Fibroblast of the aortic adventitia (primary cell): ENCODE data around the gene SULT1A2. TPM values are rescaled to one million over a fixed set of nuclear protein-coding genes. Genes with fewer than 3 reads are reported as not detected.
"Not testable (repeated sequence)": the region's sequence is repeated elsewhere in the genome, so short reads cannot be mapped to it uniquely, and the experiment has no call there.

Experiments used
- DNase-seq: peaks from one replicate; pipeline ENCODE4 v3.0.0-alpha.2; 2010; ENCODE audit warnings: low read depth
- H3K4me3 ChIP-seq: 2 replicates; pipeline ENCODE4 v1.5.1; 2011; ENCODE audit warnings: low read depth, mild to moderate bottlenecking, control low read depth, low read length, moderate library complexity
- total RNA-seq: library from RNA; depleted of rRNA; stranded (reverse); fragments of >200 nt; gene quantifications from 2 replicates; pipeline ENCODE4 v1.2.3, GENCODE V29; 2012; ENCODE audit warnings: low replicate concordance
- TF ChIP-seq, protein P1 (sequence below): IDR thresholded peaks from 2 replicates; pipeline ENCODE4 v1.5.1; 2011; ENCODE audit warnings: mild to moderate bottlenecking, low read length, control low read depth, inconsistent platforms; ENCODE audit not compliant: insufficient read depth

SULT1A2 gene
- total RNA-seq, 1 donor: not detected

GRCh38 chr16:28603381-28604185 is 6.7 kb upstream of the SULT1A2 start:
- DNase-seq: no peak
- H3K4me3 ChIP-seq: no peak overlapping the region
- TF ChIP-seq, protein P1, sequence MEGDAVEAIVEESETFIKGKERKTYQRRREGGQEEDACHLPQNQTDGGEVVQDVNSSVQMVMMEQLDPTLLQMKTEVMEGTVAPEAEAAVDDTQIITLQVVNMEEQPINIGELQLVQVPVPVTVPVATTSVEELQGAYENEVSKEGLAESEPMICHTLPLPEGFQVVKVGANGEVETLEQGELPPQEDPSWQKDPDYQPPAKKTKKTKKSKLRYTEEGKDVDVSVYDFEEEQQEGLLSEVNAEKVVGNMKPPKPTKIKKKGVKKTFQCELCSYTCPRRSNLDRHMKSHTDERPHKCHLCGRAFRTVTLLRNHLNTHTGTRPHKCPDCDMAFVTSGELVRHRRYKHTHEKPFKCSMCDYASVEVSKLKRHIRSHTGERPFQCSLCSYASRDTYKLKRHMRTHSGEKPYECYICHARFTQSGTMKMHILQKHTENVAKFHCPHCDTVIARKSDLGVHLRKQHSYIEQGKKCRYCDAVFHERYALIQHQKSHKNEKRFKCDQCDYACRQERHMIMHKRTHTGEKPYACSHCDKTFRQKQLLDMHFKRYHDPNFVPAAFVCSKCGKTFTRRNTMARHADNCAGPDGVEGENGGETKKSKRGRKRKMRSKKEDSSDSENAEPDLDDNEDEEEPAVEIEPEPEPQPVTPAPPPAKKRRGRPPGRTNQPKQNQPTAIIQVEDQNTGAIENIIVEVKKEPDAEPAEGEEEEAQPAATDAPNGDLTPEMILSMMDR: no peak

DNA sequence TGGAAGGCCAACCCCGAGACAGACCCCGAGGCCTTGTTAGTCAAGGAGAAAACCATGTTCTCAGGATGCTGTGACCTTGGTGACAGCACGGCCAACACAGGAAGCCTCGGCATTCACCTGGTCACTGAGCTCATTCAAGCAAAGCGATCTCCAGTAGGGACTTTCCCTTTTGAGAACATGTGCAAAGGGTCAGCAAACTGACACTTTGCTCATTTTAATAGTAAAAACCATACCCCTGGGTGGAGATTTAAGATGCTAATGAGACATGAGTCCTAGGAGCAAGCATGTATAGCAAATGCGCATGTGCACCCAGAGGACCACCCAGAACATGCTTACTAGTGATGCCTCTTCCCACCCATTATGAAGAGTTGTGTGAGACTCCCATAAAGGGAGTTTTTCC is 5.7 kb upstream of the SULT1A2 start:
- H3K4me3 ChIP-seq: no peak overlapping the region
- TF ChIP-seq, protein P1: no peak
- DNase-seq: no peak

DNA sequence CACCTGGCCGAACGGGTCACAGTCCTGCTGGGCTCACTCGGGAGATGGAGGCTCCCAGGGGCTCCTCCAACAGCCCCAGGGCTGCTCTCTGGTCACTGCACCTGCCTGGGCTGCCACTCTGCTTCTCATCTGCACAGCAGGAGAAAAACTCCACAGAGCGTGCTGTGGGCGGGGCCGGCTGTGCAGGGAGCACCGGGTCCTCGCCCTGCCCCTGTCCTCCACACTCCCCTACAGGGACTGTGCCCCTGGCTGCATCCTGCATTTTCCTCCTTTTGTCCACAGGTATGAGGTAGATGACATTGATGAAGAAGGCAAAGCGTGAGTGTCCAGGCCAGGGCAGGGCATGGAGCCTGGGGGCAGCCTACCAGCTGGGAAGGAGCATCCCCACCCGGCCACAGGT is 5.2 kb upstream of the SULT1A2 start:
- not testable (repeated sequence) for DNase-seq, H3K4me3 ChIP-seq

DNA sequence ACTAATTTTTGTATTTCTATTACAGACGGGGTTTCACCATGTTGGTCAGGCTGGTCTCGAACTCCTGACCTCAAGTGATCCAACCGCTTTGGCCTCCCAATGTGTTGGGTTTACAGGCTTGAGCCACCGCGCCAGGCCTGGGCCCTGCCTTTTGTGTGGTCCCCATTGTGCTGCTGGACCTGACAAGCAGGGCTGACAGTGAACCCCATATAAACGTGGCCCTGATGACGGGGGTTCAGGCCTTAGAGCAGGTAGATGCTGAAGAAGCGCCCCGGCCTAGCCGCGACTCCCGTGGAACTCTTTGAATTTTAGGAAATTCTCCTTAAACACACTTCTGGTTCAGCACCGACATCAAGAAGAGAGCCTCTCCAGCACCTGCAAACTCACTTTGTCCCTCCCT is 4.7 kb upstream of the SULT1A2 start:
- H3K4me3 ChIP-seq, DNase-seq: not testable (repeated sequence)

- DNase-seq, H3K4me3 ChIP-seq: not testable (repeated sequence)
These were observed 4.1 kb upstream of the SULT1A2 start for GRCh38 chr16:28600965-28601364.

DNA sequence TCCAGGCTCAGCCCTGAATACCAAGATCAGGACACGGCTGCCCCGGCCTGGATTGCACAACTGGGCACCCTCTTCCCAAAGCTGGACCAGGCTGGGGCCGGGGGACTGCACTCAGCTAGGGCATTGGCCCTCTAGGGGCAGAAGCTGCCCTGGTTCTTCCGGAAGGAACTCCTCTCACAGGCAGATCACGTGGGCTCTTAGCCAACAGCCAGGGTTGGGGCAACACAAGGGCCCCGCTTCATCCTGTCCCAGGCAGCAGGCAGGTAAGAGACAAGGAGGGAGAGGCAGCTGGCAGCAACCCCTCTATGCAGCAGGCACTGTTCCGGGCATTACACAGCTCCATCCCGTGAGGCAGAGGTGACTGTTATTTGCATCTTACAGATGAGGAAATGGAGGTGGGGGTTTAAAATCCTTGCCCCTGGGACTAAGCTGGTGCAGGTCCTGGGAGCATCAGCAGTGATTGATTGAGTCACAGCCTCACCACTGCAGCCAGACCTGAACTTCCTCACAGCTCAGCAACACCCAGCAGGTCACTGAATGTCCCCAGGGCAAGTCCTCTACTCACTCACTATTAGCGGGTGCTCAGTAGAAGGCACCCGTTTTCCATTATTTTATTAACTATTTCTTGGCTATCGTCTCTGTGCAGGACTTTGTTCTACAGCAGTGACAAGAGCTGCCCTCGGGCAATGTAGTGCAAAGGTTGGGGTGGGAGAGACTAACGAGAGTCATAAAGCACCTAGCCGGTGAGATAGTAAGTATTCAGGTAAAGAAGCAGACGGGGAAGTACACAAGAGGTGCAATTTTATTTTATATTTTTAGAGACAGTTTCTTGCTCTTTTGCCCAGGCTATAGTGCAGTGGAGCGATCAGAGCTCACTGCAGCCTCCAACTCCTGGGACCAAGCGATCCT is 2.8 kb upstream of the SULT1A2 start:
- H3K4me3 ChIP-seq: not testable (repeated sequence)

GRCh38 chr16:28597692-28598261 is 927 bp upstream of the SULT1A2 start:
- H3K4me3 ChIP-seq: no peak overlapping the region
- TF ChIP-seq, protein P1: no peak
- no peak for DNase-seq

More for the DNA sequence above, 2.8 kb upstream of the SULT1A2 start:
- DNase-seq: not testable (repeated sequence)

DNA sequence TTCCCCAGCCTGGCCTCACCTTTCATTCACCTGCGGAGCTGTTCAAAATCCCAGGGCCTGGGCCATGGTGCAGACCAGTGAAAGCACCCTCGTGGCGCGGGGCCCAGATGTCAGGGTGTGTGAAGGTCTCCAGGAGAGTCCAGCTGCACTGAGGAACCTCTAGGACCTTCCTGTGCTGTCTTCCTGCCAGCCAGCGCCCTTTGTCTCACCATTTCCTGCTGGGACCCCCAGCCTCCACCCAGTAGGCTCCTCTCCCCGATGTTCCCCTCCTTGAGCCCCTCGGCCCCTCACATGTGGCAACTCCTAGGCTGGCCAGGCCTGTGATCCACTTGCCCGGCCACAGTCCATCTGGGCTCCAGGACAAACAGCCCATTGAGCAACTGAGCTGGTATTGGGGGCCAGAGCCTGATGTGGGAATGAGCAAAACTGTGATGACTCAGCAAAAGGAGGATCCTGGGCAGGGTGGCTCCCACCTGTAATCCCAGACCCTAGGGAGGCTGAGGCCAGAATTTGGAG is 677 bp downstream of the SULT1A2 start:
- no peak overlapping the region for H3K4me3 ChIP-seq
- peak; percentile 7 for DNase-seq
- TF ChIP-seq, protein P1: no peak

DNA sequence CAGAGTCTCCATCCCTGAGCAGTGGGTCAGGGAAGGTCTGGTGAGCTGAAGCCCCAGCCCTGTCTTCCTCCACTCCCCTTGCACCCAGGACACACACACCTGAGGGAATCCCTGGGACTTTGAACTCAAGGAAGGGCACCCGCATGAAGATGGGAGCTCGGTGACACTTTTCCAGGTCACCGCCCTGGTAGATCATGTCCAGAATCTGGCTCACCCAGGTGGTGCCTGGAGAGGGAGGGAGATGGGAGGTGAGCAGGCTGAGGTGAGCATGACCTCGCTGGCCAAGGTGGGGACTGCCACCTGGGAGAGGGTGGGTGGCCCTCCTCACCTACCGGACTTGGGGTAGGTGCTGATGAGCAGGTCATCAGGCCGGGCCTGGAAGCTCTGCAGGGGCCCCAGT is 1.4 kb downstream of the SULT1A2 start:
- not testable (repeated sequence) for DNase-seq, H3K4me3 ChIP-seq
